ENCODE data around the gene MICAL2.

The MICAL2 gene

DNA sequence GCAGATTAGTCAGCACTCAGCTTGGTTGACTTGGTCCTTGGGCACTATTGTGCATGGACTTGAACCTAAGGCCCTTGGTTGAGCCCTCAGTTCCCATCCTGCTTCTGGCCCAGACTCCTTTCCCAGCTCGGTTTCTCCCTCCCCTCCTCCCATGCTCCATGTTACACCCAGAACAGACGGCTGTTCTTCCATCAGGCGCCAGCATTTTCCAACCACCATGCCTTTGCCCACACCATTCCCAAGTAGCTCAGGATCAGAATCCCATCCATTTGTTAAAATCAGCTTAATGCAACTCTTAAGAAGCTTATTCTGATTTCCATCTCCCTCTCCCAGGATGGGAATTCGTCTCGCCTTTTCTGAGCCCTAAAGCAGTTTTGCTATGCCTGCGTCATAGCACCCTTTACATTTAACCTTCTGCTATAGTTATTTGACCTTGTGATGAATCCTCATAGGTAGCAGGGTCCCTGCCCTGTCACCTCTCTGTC, 110.7 kb downstream of the MICAL2 start:
- in situ Hi-C loops (cut with MboI; ENCODE audit: low sequenced_read_pairs) = no loop called here

DNA sequence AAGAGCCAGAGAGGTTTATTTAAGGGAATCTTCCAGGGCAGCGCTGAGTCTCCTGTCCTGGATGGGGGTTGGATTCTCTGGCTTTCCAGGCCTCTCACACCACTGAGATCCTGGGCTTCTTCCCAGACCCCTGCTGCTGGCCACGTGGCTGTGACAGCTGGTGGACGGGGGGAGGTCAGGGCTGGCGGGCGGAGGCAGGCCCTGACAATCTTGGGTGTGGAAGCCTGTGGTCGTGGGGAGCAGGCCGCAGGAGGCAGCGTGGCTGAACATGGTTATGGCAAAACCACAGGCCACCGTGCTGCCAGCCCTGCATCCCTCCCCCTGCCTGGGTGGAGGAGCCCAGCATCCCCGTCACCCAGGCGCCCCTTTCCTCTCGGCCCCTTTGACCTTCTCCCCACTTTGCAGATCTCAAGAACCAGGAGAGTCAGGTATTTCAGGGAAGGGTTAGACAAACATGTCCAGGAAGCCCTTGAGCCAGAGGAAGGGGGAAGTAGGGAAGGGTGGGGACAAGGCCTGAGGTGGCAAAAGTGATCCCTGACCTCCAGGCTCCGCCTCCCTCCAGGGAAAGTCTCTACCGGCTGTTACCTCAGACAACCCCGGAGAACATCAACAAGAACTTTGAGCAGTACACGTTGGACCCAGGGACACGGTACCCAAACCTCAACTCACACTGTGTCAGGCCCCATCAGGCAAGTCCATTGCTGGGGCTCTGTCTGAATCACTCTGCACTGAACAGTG, 111.8 kb downstream of the MICAL2 start:
- in situ Hi-C loops (cut with MboI; ENCODE audit: low sequenced_read_pairs) = no loop called here

DNA sequence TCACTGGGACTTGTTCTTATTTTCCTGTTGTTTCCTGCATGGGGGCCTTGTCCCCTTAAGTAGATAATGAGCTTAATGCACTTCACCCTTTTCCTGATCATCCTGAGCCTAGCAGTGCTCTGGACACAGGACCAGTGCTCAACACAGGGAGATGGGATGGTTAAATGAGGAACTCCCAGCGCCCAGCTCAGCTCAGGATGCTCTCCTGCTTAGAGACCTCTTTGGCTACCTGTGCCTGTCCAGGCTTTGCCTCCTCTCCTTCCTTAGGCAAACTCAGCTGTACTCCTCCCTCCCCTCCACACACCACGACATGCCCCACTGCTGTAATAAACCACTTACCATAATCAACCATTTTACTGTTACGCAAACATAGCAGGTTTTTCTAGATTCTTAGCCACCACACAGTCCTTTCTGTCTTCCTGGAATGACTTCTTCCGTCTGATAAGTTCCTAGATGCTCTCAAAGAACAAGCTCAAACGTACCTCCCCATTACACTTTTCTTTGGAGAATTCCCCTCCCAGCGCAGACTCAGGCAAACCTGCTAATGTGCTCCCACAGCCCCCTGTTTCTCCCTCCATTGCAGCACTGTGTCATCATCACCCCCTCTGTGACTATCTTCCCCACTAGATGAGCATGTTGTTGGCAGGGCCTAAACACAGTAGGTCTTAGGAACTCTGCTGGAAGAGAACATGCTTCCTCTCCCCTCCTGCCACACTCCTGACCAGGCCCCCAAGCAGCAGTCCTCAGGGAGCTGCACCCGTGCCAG, 113.6 kb downstream of the MICAL2 start:
- in situ Hi-C loops (cut with MboI; ENCODE audit: low sequenced_read_pairs) = no loop called here

DNA sequence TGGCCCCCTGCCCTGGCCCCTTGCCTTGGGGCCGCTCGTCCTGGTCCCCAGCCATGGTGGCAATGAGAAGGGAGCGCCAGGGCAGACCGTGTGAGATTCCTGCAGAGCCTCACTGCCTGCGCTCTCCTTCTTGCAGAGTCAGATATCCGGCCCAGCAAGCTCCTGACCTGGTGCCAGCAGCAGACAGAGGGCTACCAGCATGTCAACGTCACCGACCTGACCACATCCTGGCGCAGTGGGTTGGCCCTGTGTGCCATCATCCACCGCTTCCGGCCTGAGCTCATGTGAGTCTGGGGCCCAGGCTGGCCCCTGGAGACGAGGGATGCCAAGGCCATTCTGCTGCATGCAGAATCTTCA, 114.1 kb downstream of the MICAL2 start:
- in situ Hi-C loops (cut with MboI; ENCODE audit: low sequenced_read_pairs) = no loop called here

DNA sequence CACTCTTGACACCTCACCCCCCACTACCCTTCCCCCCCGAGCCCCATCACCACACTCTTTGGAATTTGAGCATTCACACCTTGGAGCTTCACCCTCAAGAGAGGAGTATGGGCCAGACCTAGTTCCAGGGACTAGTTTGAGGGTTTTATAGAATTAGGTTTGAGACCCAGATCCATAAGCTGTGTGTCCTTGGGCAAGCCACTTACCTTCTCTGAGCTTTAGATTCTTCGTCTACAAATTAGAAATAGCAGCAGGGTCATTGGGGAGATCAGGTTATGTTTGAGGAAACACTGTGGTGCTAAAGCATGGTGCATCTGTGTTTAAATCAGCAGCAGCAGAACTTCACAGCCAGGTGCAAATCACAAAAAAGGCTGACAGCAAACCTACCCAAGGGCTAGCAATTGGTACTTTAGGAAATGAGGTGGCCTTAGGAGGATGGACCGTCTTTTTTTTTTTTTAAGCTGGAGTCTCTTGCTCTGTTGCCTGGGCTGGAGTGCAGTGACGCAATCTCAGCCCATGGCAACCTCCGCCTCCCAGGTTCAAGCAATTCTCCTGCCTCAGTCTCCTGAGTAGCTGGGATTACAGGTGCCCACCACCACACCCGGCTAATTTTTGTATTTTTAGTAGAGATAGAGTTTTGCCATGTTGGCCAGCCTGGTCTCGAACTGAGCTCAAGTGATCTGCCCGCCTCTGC, 114.8 kb downstream of the MICAL2 start:
- in situ Hi-C loops (cut with MboI; ENCODE audit: low sequenced_read_pairs) = no loop called here

DNA sequence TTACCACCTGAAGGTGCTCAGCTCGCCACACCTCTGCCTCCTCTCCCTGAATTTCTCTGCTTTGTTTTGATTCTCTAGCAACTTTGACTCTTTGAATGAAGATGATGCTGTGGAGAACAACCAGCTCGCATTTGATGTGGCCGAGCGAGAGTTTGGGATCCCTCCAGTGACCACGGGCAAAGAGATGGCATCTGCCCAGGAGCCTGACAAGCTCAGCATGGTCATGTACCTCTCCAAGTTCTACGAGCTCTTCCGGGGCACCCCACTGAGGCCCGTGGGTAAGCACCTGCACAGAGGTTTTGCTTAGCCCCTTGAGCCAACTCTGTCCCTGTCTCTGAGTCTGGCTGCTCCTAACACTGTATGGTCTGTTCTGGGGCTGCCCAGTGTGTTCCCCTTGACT, 115.7 kb downstream of the MICAL2 start:
- in situ Hi-C loops (cut with MboI; ENCODE audit: low sequenced_read_pairs) = no loop called here

DNA sequence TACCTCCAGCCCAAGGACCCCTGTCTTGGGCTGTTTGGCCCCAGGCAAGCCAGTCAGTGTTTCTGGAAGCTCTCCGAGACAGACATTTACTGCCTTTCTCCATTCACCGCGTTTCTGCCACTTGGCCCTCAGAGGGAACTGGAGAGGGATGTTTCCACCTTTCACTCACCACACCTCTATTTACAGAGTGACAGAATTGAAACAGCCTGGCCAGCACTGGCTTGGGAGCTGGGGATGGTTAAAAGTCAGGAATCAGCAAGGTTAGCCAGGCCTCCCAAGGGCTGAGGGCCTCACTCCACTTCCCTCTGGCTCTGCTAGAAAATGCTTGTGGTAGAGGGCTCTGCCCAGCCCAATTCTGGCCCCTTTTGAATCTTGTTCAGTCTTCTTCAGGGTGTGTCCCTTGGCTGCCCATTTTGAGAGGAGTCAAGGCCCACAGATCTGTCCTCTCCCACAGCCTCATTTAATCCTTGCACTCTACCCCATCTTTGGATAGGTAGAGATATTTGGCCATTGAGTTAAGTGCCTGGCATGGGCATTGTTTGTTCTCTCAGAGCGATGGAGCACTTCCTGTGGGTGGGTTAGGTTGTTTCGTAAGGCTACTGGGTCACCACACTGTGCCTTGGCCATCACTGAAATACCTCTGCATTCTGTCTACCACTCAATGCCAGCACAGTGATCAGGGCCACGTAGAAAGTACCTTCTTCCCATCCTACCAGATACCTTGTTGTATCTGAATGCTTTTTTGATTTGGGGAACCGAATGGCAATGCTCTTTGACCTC, 119.2 kb downstream of the MICAL2 start:
- in situ Hi-C loops (cut with MboI; ENCODE audit: low sequenced_read_pairs) = no loop called here

DNA sequence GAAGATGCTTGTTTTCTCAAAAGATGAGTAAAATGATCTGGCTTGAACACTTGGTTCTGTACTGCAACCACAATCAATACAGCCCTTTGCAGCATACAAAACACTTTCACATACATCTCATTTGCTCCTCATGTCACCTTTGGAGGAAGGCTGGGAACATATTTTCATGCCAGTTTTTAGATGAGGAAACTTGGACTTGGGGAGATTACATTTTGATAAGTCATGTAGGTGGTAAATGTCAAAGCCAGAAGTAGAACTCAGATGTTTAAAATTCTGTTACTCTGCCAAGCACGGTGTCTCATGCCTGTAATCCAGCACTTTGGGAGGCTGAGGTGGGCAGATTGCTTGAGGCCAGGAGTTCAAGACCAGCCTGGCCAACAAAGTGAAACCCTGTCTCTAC, 121.8 kb downstream of the MICAL2 start:
- in situ Hi-C loops (cut with MboI; ENCODE audit: low sequenced_read_pairs) = no loop called here

DNA sequence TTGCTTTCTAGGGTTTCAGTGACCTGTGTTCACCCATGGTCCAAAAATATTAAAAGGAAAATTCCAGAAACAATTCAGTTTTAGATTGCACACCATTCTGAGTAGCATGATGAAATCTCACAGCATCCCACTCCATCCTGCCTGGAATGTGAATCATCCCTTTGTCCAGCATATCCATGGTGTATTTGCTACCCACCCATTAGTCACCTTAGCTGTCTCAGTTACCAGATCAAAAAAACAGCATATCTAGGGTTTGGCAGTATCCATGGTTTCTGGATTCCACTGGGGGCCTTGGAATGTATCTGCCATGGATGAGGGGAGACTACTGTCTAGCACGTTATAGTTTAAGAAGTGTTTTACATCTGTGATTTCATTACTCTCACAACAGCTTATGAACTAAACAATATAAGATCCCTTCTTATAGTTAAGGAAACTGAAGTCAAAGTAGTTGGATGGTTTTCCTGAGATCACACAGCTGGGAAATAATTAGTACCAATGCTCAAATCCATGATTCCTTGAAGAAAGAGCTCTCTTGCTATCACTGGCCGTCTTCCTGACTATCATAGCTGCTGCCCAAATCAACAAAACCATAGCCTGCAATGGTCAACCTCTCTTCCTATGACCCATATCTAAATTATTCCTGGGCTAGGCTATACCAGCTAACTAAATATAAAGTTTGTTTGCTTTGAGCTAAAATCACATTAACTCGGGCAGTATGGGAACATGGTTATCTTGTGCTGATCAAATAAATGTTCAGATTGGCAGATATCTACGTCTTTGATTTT, 122.6 kb downstream of the MICAL2 start:
- in situ Hi-C loops (cut with MboI; ENCODE audit: low sequenced_read_pairs) = no loop called here

DNA sequence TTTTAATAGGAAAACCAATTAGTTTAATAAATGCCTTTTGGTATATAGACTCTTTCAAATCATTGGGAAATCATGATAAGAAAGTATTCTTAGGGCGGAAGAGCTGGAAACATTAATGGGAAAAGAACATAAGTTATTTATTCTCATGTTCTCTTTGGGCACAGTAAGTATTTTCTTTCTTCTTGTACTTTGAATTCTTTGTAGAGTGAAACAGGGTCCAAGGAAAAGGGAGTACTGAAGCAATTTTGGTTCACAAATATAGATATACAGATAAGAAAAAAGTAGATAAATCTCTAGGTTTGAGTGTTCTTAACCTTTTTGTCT, 123.2 kb downstream of the MICAL2 start:
- in situ Hi-C loops (cut with MboI; ENCODE audit: low sequenced_read_pairs) = no loop called here

DNA sequence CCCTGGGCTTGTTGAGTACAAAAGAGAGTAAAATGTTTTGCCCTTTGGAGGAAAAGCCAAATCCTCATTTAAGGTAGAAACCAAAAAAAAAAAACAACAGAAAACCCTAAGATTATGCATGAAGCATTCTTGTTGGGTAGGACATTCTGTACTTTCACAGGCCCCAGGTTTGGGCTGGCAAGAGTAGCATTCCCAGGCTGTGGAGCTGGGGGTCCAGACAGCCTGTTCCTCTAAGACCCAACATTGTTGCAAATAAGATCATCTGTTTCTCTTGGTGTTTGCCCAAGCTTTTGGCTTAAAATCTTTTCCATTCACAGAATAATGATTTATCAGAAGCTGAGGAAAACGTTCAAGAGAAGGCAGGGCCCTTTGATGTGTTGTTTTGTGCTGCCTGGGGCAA, 123.8 kb downstream of the MICAL2 start:
- in situ Hi-C loops (cut with MboI; ENCODE audit: low sequenced_read_pairs) = no loop called here

DNA sequence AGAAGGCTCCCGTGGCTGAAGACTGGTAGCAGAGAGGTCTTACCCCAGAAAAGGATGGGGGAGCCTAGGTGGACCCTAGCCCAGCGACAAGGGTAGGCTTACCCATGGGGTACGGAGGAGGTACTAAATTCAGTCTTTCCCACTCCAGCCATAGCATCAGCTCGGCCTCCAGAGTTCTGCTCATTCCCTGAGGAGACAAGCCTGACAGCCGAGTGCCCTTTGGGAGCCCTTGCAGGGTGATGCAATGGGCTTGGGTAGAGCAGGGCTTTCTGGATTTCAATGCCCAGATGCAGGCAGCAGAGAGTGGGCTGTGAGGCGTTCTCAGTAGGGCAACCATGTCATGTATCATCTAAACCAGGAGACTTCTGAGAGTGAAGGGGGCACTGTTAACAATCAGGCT, 124.7 kb downstream of the MICAL2 start:
- in situ Hi-C loops (cut with MboI; ENCODE audit: low sequenced_read_pairs) = no loop called here

DNA sequence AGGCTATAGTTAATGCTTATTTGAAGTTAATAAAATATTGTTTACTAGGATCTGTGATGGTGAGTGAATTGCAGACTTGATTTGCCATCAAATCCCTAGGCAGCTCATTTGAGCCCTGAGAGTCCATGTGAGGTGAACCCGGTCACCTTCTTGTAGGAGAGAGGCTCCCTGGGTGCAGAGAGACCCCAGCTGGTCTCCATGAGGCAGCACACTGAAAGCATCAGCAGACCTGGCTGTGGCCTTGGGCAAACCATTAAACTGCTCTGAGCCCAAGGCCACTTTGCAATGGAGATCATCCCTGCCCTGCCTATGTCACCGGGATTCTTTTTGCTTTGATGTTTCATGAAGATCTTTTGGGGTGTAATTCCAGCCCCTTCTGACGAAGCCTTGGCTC, 125.2 kb downstream of the MICAL2 start:
- in situ Hi-C loops (cut with MboI; ENCODE audit: low sequenced_read_pairs) = no loop called here

DNA sequence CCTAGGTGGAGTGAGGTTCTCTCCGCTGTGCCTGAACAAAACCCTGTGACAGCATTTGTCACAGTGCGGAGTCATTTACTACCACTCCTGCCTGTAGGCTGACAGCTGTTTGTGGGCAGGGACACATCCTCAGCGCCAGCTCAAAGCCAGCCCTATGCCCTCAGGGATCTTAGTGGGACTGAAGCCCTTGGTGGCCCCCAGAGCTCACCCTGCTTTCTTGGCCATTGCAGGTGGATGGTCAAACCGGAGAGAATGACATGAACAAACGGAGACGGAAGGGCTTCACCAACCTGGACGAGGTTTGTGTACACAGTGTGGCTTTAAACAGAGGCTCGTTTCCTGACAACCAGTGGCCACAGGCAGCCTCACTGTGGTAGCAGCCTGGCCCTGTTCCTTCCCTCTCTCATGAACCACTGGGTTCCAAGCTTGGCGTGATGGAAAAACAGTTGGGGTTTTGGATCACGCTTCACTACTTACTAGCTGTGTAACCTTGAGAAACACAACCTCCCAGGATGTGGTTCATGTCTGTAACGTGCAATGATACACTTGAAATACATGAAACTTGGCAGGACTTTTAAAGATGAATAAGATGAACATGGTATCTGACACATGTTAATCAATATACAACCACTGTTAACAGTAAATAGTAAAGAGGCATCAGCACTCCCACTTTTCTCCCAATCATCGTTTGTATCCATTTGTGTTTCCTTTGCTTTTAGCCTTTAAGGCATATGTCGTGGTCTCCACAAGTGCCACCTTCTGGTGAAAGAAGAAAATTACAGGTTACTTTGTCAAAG, 125.8 kb downstream of the MICAL2 start:
- in situ Hi-C loops (cut with MboI; ENCODE audit: low sequenced_read_pairs) = no loop called here

DNA sequence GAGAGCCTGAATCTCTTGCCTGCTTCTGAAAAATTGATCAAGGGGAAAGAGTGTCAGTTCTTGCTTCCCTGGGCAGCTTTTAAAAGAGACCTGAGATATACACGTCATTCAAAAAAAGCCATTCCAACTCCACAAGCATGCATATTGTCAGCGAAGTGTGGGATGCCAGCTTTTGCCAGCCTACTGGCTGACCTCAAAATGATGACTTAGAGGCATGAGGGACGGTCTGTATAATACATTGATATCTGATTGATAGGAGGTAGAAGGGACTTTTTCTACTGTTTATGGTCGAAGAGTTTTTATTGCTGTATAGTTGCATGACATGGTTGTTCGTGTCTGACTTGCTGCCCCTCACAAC, 126.3 kb downstream of the MICAL2 start:
- in situ Hi-C loops (cut with MboI; ENCODE audit: low sequenced_read_pairs) = no loop called here

DNA sequence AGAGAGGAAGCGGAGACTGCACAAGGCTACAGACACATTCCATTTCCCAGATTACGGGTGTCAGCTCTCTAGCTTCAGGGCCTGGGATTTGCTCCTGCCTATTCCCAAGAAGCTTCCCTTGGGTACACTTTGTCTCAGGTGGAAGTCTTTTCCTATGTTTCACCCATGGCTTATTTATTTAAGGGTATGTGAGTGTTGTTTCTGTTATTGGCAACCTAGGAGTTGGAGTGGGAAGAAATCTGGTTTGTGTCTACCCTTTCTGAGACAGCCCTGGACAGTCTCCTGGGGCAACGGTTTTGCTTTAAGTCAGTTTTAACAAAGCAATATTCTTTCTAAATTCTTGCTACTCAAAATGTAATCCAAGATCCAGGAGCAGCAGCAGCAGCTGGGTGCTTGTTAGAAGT, 127.0 kb downstream of the MICAL2 start:
- in situ Hi-C loops (cut with MboI; ENCODE audit: low sequenced_read_pairs) = no loop called here

DNA sequence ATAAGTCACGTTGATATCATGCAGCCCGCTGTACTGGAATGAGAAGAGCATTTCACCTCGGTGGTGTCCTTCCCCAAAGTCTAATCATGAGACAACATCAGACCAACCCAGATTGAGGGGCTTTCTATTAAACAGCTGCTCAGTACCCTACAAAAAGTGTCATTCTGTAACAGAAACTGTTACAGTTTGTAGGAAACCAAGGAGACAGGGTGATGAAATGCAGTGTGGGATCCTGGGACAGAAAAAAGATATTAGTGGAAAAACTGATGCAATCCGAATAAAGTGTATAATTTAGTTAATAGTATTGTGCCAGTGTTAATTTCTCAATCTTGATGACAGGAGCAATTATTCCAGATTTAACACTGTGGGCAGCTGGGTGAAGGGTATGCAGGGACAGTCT, 128.0 kb downstream of the MICAL2 start:
- in situ Hi-C loops (cut with MboI; ENCODE audit: low sequenced_read_pairs) = no loop called here

DNA sequence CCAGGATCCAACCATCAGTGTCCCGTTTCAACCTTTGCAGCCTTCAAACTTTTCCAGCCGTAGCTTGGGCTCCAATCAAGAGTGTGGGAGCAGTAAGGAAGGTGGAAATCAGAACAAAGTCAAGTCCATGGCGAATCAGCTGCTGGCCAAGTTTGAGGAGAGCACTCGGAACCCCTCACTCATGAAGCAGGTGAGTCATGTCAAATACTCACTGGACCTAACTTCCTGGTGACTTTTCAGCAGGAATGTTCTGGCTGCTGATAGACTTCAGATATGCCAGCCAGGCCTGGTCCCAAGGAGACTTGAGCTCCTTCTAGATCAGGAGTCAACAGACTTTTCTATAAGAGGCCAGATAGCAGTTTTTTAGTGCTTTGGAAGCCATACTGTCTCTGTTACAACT, 129.0 kb downstream of the MICAL2 start:
- in situ Hi-C loops (cut with MboI; ENCODE audit: low sequenced_read_pairs) = no loop called here

DNA sequence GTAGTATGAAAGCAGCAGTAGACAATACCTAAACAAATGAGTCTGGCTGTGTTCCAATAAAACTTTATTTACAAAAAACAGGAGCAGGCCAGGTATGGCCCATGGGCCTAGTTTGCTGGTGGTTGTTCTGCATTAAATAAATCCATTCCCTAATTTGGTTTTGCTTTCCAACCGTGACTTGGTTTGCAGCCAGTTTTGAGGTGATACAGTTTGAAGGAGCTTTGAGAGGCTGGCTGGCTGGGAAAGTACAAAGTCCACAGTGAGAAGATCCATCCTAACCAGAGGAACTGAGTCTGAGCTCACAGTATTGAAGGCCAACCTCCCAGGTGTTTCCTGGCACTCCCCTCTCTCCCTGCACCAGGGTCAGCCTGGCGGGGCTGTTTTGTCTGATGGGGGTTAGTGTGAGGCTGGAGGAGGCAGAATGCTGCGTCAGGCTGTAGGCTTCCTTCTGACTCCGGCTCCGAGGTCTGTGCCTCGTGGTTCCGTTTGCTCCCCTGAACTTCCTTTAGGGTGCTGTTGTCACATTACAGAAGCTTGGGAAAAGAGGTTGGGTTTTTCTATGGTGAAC, 129.5 kb downstream of the MICAL2 start:
- in situ Hi-C loops (cut with MboI; ENCODE audit: low sequenced_read_pairs) = no loop called here

Measured in hTERT RPE-1 (cell line).